Measurements from ENCODE around the gene PPAN. TPM values are rescaled to one million over a fixed set of nuclear protein-coding genes. Genes with fewer than 3 reads are reported as not detected.

PPAN gene
- polyA plus RNA-seq, 3 donors from 2014 or later: 12.1 to 44.8 (median 18.4) TPM

GRCh38 chr19:10112037-10112761 is 6.0 kb downstream of the PPAN start:
- DNase-seq: peak; percentile 72 to 79 (median 77)
- Mint-ChIP-seq H3K27ac (peak overlapping the region; percentile 96 to 100 (median 99)), H3K9me3 (no peaks in the 10 kb centered on the region), H3K4me1 (peaks cover 70 to 74% of the 10 kb centered on the region in 2 donors), H3K27me3 (ENCODE audit: low read depth in 3 of 3) (peaks cover 19 to 45% (median 24%) of the 10 kb centered on the region in 3 donors), H3K4me3 (peak overlapping the region; percentile 86 to 92 (median 89)), H3K36me3 (peaks cover 10 to 28% (median 12%) of the 10 kb centered on the region in 3 donors)

DNA sequence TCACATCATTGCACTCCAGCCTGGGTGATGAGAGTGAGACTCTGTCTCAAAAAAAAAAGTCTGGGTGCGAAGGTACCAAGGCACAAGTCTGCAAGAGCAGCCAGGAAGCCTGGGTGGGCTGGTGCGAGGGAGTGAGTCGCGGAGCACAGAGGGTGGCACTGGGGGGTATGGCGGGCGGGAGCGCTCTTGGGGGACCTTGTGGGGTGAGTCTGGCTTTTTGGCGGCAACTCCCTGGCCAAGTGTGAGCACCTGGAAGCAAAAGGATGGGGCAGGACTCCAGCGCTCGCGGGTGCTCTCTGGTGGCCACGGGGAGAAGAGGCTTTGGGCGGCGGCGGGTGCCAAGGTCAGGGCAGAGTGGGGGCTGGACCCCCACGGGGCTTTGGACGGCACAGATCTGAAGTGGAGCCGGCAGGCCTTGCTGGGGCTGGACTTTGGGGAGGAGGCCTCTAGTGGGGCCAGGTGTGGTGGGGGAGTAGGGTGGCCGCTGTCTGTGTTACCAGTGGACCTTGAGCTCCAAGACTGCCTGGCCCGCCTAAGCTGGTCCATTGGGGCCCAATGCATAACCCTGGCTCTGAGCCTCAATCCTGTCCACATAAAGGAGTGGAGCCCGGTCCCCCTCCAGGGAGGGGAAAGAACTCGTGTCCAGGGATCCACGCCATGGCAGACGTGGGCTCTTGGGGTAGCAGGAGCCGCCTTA is 6.9 kb downstream of the PPAN start:
- H3K9me3 Mint-ChIP-seq: no peaks in the 10 kb centered on the region
- DNase-seq: peak; percentile 76 to 81 (median 78)
- H3K4me3 Mint-ChIP-seq: peak overlapping the region; percentile 86 to 92 (median 89)
- H3K27ac Mint-ChIP-seq: peak overlapping the region; percentile 96 to 100 (median 99)
- peaks cover 19 to 45% (median 24%) of the 10 kb centered on the region in 3 donors for H3K27me3 Mint-ChIP-seq (ENCODE audit: low read depth in 3 of 3)
- peaks cover 10 to 29% (median 12%) of the 10 kb centered on the region in 3 donors for H3K36me3 Mint-ChIP-seq
- H3K4me1 Mint-ChIP-seq: peaks cover 71% of the 10 kb centered on the region in 2 donors

GRCh38 chr19:10113592-10113963 is 7.4 kb downstream of the PPAN start:
- Mint-ChIP-seq H3K36me3 (peaks cover 10 to 29% (median 12%) of the 10 kb centered on the region in 3 donors), H3K4me1 (peaks cover 71 to 72% of the 10 kb centered on the region in 2 donors), H3K4me3 (peak overlapping the region; percentile 86 to 92 (median 89)), H3K27ac (peak overlapping the region; percentile 96 to 100 (median 99)), H3K9me3 (no peaks in the 10 kb centered on the region), H3K27me3 (ENCODE audit: low read depth in 3 of 3) (peaks cover 19 to 45% (median 24%) of the 10 kb centered on the region in 3 donors)
- peak; percentile 46 to 55 (median 53) for DNase-seq

DNA sequence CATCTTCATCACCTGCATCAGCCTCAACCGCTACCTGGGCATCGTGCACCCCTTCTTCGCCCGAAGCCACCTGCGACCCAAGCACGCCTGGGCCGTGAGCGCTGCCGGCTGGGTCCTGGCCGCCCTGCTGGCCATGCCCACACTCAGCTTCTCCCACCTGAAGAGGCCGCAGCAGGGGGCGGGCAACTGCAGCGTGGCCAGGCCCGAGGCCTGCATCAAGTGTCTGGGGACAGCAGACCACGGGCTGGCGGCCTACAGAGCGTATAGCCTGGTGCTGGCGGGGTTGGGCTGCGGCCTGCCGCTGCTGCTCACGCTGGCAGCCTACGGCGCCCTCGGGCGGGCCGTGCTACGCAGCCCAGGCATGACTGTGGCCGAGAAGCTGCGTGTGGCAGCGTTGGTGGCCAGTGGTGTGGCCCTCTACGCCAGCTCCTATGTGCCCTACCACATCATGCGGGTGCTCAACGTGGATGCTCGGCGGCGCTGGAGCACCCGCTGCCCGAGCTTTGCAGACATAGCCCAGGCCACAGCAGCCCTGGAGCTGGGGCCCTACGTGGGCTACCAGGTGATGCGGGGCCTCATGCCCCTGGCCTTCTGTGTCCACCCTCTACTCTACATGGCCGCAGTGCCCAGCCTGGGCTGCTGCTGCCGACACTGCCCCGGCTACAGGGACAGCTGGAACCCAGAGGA is 7.9 kb downstream of the PPAN start:
- H3K4me1 Mint-ChIP-seq: peaks cover 76 to 78% of the 10 kb centered on the region in 2 donors
- H3K27ac Mint-ChIP-seq: peak overlapping the region; percentile 96 to 100 (median 99)

DNA sequence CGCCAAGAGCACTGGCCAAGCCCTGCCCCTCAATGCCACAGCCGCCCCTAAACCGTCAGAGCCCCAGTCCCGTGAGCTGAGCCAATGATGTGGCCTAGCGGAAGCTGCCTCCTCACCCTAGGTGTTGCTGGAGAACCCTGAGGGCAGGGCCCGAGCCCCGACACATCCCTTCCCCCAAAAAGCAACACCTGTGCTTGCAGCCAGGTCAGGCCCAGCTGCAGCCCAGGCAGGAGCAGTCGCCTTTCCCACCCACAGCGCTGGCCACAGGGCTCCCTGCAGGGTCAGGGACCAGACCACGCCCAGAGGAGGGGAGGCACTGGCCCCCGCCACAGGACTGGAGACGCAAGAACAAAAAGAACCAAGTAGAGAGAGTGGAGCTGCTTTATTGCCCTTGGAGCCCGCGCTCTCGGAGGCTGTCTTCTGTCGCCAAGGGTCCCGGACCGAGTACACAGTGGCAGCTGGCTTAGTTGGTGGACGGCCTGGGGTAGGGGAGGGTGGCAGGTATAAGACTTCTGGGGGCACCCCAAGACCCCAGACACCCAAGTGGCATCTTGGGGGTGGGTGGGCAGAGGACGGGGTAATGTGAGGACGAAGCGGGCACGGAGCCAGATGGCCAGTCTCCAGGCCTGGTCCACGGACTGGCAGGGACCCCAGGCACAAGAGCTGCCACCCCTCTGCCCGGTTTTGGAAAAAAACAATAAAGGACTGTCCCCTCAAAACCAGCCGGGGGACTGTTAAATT is 8.7 kb downstream of the PPAN start:
- Mint-ChIP-seq H3K27me3 (ENCODE audit: low read depth in 3 of 3) (peaks cover 21 to 50% (median 24%) of the 10 kb centered on the region in 3 donors), H3K4me1 (peaks cover 78 to 82% of the 10 kb centered on the region in 2 donors), H3K9me3 (no peaks in the 10 kb centered on the region), H3K27ac (peak overlapping the region; percentile 95 to 99 (median 98)), H3K36me3 (peaks cover 7 to 22% (median 10%) of the 10 kb centered on the region in 3 donors), H3K4me3 (peak overlapping the region; percentile 61 to 88 (median 82))
- peak; percentile 43 to 56 (median 54) for DNase-seq

More for the DNA sequence above, 7.9 kb downstream of the PPAN start:
- Mint-ChIP-seq H3K4me3 (peak overlapping the region; percentile 86 to 92 (median 89)), H3K9me3 (no peaks in the 10 kb centered on the region), H3K27me3 (ENCODE audit: low read depth in 3 of 3) (peaks cover 19 to 47% (median 24%) of the 10 kb centered on the region in 3 donors), H3K36me3 (peaks cover 10 to 29% (median 12%) of the 10 kb centered on the region in 3 donors)
- peak; percentile 39 to 52 (median 50) for DNase-seq

DNA sequence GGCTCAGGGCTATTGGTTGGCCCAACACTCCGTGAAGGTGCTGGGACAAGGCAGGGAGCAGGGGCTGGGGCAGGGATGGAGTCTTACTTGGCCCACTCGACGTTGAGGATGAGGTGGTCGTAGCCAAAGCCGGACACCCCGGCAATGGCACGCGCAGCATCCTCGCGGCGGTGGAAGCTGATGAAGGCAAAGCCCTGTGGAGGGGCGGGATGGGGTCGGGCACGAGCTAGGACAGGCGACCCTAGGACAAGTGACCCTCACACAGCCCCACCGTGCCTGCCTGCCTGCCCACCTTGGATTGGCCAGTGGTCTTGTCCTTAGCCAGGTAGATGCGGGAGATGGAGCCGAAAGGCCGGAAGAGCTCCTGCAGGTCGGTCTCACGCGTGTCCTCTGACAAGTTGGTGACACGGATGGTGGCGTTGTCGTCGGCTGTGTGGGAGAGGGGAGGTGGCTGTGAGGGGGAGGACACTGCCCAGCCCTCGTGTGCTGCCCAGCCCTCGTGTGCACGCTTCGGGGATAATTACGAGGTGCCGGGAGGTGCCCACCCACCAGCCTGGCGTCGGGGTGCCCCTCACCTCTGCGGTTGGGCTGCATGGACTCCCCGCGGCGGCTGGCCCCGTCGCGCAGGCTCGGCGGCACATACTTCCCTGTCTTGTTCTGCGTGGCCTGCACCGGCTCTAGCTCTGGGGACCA is 9.4 kb downstream of the PPAN start:
- Mint-ChIP-seq H3K4me3 (peak overlapping the region; percentile 67 to 91 (median 82)), H3K4me1 (peaks cover 77 to 82% of the 10 kb centered on the region in 2 donors)

GRCh38 chr19:10116085-10116865 is 10.1 kb downstream of the PPAN start:
- peak; percentile 77 to 84 (median 81) for DNase-seq
- Mint-ChIP-seq H3K4me3 (peak overlapping the region; percentile 67 to 91 (median 82)), H3K27ac (peak overlapping the region; percentile 95 to 99 (median 98)), H3K4me1 (peaks cover 73 to 74% of the 10 kb centered on the region in 2 donors), H3K27me3 (ENCODE audit: low read depth in 3 of 3) (peaks cover 21 to 48% (median 24%) of the 10 kb centered on the region in 3 donors), H3K9me3 (no peaks in the 10 kb centered on the region), H3K36me3 (peaks cover 6 to 20% (median 7%) of the 10 kb centered on the region in 3 donors)

More for the DNA sequence above, 9.4 kb downstream of the PPAN start:
- no peaks in the 10 kb centered on the region for H3K9me3 Mint-ChIP-seq
- H3K27ac Mint-ChIP-seq: peak overlapping the region; percentile 95 to 99 (median 98)
- H3K27me3 Mint-ChIP-seq (ENCODE audit: low read depth in 3 of 3): peaks cover 23 to 52% (median 24%) of the 10 kb centered on the region in 3 donors
- H3K36me3 Mint-ChIP-seq: peaks cover 7 to 22% (median 9%) of the 10 kb centered on the region in 3 donors
- DNase-seq: peak in 1 of 3 donors; percentile 6

GRCh38 chr19:10116866-10117616 is 10.9 kb downstream of the PPAN start:
- Mint-ChIP-seq H3K9me3 (no peaks in the 10 kb centered on the region), H3K4me3 (peak overlapping the region; percentile 58 to 91 (median 82)), H3K27ac (peak overlapping the region; percentile 95 to 99 (median 98)), H3K36me3 (peaks cover 6 to 16% (median 7%) of the 10 kb centered on the region in 3 donors), H3K4me1 (peaks cover 65 to 67% of the 10 kb centered on the region in 2 donors), H3K27me3 (ENCODE audit: low read depth in 3 of 3) (peaks cover 18 to 43% (median 20%) of the 10 kb centered on the region in 3 donors)
- DNase-seq: no peak

- Mint-ChIP-seq H3K27me3 (ENCODE audit: low read depth in 3 of 3) (peaks cover 10 to 26% (median 12%) of the 10 kb centered on the region in 3 donors), H3K9me3 (no peaks in the 10 kb centered on the region), H3K4me3 (peak overlapping the region; percentile 90 to 96 (median 93)), H3K4me1 (peaks cover 46 to 48% of the 10 kb centered on the region in 2 donors), H3K36me3 (peaks cover 6 to 16% (median 7%) of the 10 kb centered on the region in 3 donors), H3K27ac (peak overlapping the region; percentile 86 to 93 (median 90))
- DNase-seq: no peak
Observed at GRCh38 chr19:10118960-10119359, 12.8 kb downstream of the PPAN start.

DNA sequence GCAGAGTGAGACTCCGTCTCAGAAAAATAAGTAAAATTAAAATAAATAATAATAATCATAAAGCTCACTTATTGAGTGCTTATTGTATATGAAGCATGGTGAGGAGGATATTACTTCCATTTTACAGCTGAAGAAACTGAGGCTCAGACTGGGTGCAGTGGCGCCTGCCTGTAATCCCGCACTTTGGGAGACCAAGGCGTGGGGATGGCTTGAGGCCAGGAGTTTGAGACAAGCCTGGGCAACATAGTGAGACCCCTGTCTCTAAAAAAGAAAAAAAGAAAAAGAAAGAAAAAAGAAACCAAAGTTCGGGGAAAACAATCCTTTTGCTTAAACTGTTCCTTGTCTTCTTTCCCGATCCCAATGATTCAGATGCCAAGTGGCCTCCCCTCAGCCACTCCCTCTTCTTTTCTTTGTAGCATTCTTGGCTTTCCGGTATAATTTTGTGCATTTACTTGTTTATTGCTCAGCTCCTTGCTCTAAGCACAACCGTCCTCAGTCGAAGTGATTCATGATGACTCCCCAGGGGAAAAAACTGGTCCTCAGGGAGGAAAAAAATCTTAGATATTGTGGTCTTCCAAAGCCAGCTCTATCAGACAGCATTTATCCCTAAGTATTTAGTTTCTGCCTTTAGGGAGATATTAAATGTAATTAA is 14.5 kb downstream of the PPAN start:
- peaks cover 34% of the 10 kb centered on the region in 2 donors for H3K4me1 Mint-ChIP-seq
- no peaks in the 10 kb centered on the region for H3K9me3 Mint-ChIP-seq
- no peak for DNase-seq
- no peak overlapping the region for H3K27ac Mint-ChIP-seq
- peaks cover 6 to 10% (median 10%) of the 10 kb centered on the region in 3 donors for H3K36me3 Mint-ChIP-seq
- peak overlapping the region in 4 of 5 donors; percentile 29 to 67 (median 43) for H3K4me3 Mint-ChIP-seq
- peaks cover 7 to 14% (median 10%) of the 10 kb centered on the region in 3 donors for H3K27me3 Mint-ChIP-seq (ENCODE audit: low read depth in 3 of 3)

DNA sequence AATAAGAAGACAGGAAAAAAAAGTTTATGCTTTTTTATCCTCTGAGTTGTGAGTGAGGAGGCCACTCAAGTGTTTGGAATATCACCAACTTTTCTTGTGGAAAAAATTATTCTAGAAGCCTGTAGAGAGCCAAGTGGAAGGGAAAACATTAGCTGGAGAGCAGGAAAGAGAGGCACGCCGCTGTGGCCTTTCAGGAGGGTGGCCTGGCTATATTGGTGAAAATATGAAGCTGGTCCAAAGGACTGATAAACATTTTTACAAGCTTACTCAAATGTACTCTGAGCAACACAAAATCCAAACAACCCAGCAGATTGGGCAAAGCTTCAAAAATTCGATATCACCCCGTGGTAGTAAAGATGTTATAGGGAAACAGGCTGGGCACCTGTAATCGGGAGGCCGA is 15.9 kb downstream of the PPAN start:
- Mint-ChIP-seq H3K4me3 (peak overlapping the region in 1 of 5 donors; percentile 21), H3K4me1 (peaks cover 20% of the 10 kb centered on the region in 2 donors), H3K27me3 (ENCODE audit: low read depth in 3 of 3) (peaks cover 0 to 7% (median 5%) of the 10 kb centered on the region in 3 donors), H3K36me3 (peaks cover 0 to 4% (median 3%) of the 10 kb centered on the region in 3 donors), H3K9me3 (no peaks in the 10 kb centered on the region), H3K27ac (no peak overlapping the region)
- no peak for DNase-seq
